ENCODE measurements around the gene LGMN. TPM values are rescaled to one million over a fixed set of nuclear protein-coding genes. Genes with fewer than 3 reads are reported as not detected.

Gene LGMN
- total RNA-seq, 4 donors from 2014 or later: 161 to 193 (median 175) TPM

DNA sequence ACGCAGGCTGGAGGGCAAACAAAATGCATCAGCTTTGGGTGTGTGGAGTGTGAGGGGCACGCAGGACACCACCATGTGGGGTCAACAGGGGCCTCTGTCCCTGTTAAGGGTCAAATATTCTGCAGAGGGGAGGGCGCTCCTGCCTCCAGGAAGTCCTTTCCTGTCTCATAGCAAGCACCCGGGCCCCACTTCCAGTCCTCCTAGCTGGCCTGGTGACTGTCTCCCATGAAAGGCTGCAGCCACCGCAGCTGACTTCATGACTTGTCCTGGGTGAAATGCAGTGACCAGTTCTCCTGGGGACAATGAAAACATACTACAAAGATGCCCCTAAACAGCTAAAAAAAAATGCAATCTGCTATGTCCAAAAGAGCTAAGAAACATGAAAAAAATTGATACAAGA, 53.6 kb downstream of the LGMN start:
- DNase-seq (ENCODE audit: low spot score) (no peak), ATAC-seq (ENCODE audit: low FRiP score) (no peak)
- TF ChIP-seq, protein P1, sequence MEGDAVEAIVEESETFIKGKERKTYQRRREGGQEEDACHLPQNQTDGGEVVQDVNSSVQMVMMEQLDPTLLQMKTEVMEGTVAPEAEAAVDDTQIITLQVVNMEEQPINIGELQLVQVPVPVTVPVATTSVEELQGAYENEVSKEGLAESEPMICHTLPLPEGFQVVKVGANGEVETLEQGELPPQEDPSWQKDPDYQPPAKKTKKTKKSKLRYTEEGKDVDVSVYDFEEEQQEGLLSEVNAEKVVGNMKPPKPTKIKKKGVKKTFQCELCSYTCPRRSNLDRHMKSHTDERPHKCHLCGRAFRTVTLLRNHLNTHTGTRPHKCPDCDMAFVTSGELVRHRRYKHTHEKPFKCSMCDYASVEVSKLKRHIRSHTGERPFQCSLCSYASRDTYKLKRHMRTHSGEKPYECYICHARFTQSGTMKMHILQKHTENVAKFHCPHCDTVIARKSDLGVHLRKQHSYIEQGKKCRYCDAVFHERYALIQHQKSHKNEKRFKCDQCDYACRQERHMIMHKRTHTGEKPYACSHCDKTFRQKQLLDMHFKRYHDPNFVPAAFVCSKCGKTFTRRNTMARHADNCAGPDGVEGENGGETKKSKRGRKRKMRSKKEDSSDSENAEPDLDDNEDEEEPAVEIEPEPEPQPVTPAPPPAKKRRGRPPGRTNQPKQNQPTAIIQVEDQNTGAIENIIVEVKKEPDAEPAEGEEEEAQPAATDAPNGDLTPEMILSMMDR (IDR thresholded peaks at IDR 0.05): no peak

DNA sequence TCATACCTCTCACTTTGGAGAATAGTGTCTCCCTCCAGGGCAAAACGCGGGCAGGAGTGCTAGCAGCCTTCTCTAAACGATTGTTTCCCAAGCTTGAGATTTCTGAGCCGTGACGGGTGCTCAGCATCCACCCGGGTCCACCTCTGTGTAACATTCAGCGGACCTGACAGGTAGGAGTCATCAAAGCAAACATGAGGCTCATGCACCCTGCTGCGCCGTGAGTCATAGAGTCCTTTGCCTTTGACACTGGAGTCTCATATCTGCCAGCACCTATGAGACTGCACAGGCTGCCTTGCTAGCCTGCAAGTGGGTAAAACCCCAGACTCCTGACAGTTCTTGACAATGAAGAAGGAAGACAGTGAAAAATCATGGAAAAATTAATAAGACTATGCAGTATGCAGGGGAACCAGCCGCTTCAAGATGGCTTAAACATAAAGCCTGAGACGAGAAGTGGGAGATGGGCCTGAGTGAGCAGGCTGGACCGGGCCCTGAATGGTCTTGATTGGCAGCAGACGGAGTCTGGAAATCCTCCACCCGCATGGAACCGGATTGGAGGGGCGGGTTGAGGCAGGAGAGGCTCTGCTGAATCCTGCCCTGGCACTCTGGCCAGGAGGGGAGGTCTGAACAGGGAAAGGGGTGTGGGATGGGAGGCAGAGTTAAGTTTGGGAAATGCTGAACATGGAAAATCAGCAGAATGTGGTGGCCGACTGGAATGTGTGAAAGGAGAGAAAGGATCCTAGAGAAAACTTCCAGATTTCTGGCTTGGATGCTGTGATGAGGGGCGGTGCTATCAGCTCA, 54.2 kb downstream of the LGMN start:
- ATAC-seq (ENCODE audit: low FRiP score) (no peak), DNase-seq (ENCODE audit: low spot score) (no peak)
- TF ChIP-seq, protein P1 (IDR thresholded peaks at IDR 0.05): no peak

DNA sequence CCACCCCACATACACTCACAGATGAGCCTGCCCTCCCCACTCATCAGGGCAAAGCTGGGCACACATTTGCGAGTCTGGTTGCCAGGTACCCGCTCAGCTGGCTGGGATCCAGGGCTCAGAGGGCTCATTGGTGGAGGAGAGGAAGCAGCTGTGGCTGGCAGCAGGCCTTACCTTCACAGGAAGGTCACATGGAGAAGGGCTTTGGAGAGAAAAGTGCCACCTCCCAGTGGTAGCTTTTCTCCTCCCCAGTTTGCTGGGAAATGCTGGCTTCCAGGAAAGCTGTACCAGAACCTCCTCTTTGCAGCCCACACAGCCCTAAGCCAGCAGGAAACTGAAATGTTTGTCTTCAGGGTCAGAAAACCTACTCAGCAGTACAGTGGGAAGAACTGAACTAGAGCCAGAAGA, 55.6 kb downstream of the LGMN start:
- TF ChIP-seq, protein P1 (IDR thresholded peaks at IDR 0.05): no peak
- peak; percentile 56 for ATAC-seq (ENCODE audit: low FRiP score)
- no peak for DNase-seq (ENCODE audit: low spot score)

DNA sequence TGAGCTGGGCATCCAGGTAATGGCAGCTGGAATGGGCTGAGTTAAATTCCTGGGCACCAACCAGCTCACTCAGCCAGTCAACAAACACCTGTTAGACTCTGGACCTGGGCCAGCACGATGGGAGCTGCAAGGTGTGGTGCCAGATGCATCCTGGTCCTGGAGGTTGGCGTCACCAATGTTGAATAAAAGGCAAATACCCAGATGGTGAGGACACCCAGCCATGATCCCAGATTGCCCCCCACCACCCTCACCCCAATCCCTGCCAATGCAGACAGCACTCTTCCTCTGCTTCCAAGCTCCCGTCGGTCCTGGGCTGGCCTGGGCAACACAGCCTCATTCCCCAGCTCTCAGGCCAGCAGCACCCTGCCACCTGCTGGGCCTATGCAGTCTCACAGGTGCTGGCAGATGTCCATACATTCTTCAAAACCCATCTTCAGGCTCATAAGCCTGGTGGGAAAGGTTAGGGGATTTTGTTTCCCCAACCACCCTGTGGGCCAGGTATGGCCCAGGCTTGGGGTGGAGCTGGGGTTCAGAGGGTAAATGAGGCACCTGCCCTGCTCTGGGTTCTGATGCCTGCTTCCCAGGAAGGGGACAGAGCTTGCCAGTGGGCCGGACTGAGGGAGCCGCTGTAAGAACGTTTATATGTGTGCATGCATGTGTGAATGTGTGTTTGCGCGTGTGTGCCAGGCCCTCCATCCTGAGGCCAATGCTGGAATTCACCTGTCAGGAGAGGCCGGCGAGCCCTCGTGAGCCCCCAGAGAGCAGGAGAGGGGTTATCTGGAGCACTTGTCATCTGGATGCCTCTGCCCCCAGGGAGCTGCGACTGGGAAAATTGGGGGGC, 58.0 kb downstream of the LGMN start:
- TF ChIP-seq, protein P1 (IDR thresholded peaks at IDR 0.05): no peak
- DNase-seq (ENCODE audit: low spot score) (no peak), ATAC-seq (ENCODE audit: low FRiP score) (no peak)

DNA sequence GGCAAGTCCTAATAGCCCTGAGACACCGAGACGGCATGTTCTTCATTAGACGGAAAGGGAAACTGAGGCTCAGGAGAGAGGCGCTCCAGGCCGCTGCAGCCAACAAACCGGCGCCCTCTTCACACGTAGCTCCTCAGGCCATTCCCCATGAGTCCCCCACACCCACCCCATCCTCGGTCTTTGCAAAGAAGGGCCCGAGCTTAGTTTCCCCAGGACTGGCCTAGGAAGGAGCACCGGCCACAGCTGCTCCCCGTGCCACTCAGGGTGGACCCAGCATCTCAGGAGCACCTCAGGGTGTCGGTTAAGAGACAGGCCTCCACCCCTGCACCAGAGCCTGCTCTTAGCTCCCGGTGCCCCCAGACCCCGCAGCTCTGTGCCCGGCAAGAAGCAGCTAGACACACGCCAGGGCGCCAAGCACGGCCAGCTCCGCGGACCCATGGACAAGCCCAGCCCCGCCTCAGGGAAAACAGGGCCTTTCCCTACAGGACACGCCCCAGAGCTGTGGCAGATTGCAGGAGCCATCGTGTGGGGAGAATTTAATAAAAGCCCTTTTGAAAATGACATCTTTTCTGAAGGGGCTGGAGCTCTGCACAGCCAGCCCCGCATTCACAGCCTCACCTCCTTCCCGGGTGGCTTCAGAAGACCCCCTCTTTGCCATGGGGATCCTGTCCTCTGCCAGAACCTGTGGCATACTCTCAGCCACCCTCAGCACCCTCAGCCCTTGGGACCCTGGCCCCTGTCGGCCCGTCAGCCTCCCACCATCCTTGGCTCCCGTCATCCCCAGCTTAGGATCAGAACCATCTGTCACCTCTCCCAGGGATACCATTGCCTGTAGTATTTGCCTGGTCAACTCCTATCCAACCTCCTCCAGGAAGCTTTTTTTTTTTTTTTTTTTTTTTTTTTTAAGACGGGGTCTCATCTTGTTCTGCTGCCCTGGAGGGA, 59.7 kb downstream of the LGMN start:
- ATAC-seq (ENCODE audit: low FRiP score) (no peak), DNase-seq (ENCODE audit: low spot score) (no peak)
- TF ChIP-seq, protein P1 (IDR thresholded peaks at IDR 0.05): no peak

DNA sequence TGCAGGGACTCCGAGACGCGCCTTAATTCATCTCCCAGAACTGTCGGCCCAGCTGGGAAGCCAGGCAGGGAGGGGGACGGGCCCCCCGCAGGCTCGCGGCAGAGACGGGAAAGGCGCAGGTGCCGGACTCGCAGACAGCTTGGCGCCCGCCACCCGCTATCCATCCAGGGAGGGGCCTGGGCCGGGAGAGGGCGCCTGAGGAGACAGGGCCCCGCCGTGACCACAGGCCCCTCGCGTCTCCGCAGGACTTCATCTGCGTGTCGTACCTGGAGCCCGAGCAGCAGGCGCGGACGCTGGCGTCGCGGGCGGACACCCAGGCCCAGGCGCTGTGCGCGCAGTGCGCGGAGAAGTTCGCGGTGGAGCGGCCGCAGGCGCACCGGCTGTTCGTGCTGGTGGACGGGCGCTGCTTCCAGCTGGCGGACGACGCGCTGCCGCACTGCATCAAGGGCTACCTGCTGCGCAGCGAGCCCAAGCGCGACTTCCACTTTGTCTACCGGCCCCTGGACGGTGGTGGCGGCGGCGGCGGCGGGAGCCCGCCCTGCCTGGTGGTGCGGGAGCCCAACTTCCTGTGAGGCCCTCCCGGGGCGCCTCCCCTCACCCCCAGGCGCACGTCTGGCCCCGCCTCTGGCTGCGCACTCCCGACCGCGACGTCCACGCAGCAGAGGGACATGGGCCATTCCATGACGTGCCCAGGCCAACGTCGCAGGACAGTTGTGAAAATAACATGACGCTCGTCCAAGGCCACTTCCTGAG, 60.6 kb downstream of the LGMN start:
- TF ChIP-seq, protein P1 (IDR thresholded peaks at IDR 0.05): no peak
- no peak for DNase-seq (ENCODE audit: low spot score)
- ATAC-seq (ENCODE audit: low FRiP score): peak; percentile 21
